HG03342 (cell line): ENCODE results near the gene NOC2L.
"Not testable (repeated sequence)": the region's sequence is repeated elsewhere in the genome, so short reads cannot be mapped to it uniquely, and the experiment has no call there.

Experiments used
- ATAC-seq: cut with Tn5 transposase; IDR thresholded peaks from one replicate; pipeline ENCODE4 v1.9.1; 2021; ENCODE audit warnings: mild to moderate bottlenecking, moderate library complexity; ENCODE audit not compliant: unreplicated experiment

Gene NOC2L

GRCh38 chr1:962381-963300 lies 3.6 kb upstream of the NOC2L start:
- ATAC-seq, result no peak

- ATAC-seq, result no peak
These were observed 2.1 kb upstream of the NOC2L start for GRCh38 chr1:961132-961669.

- peak; percentile 39 for ATAC-seq
These were observed 1.5 kb upstream of the NOC2L start, which contains the start of gene KLHL17 for GRCh38 chr1:960363-961131. TSS of gene KLHL17 (plus strand) at chr1:960584. CDS start at chr1:960694, 110 bp downstream.

- no peak for ATAC-seq
These were observed 791 bp upstream of the NOC2L start for GRCh38 chr1:959731-960362.

GRCh38 chr1:956636-957035 lies 2.4 kb downstream of the NOC2L start:
- ATAC-seq, result no peak

GRCh38 chr1:955474-955873 lies 3.6 kb downstream of the NOC2L start:
- no peak for ATAC-seq

- ATAC-seq, result no peak
These were observed 4.1 kb downstream of the NOC2L start for GRCh38 chr1:954927-955326.

- no peak for ATAC-seq
These were observed 5.3 kb downstream of the NOC2L start for GRCh38 chr1:953524-954320.

- ATAC-seq, result no peak
These were observed 6.5 kb downstream of the NOC2L start for GRCh38 chr1:952603-953002.

- no peak for ATAC-seq
These were observed 6.9 kb downstream of the NOC2L start for GRCh38 chr1:952201-952600.

- ATAC-seq, result no peak
These were observed 7.7 kb downstream of the NOC2L start for GRCh38 chr1:951364-951763.

GRCh38 chr1:950881-951280 lies 8.2 kb downstream of the NOC2L start:
- no peak for ATAC-seq

- no peak for ATAC-seq
These were observed 8.8 kb downstream of the NOC2L start for GRCh38 chr1:950268-950667.

GRCh38 chr1:947958-948357 lies 11.1 kb downstream of the NOC2L start:
- ATAC-seq, result no peak

- ATAC-seq, result not testable (repeated sequence)
These were observed 12.2 kb downstream of the NOC2L start for GRCh38 chr1:946811-947210.

GRCh38 chr1:945688-946556 lies 13.1 kb downstream of the NOC2L start:
- no peak for ATAC-seq

- no peak for ATAC-seq
These were observed 14.4 kb downstream of the NOC2L start for GRCh38 chr1:944341-945325.
